Small intestine (tissue), 7 donors: Measurements from ENCODE around the gene SHISA6. TPM values are rescaled to one million over a fixed set of nuclear protein-coding genes. Genes with fewer than 3 reads are reported as not detected.

Source experiments
- DNase-seq, 2 donors: peaks; one replicate each; pipeline versions ENCODE4 v3.0.0 to v3.0.0-alpha.2; 2013
- FAIRE-seq: peaks from 2 replicates; lab custom pipeline; 2012; peaks lifted over from hg19 to GRCh38; lab: Jason Lieb, UNC
- H3K27ac ChIP-seq, 3 donors: one replicate each; pipeline ENCODE4 v1.5.1; 2013; ENCODE audit warnings: low read length in 2 of 3, mild to moderate bottlenecking in 2 of 3, control low read depth in 1 of 3, inconsistent platforms in 1 of 3, low read depth in 1 of 3, moderate library complexity in 1 of 3
- H3K27me3 ChIP-seq, 3 donors: one replicate each; pipeline ENCODE4 v1.6.1; 2013; ENCODE audit warnings: low read length in 3 of 3, inconsistent platforms in 1 of 3; ENCODE audit not compliant: control insufficient read depth in 3 of 3, insufficient read depth in 3 of 3
- H3K36me3 ChIP-seq, 3 donors: one replicate each; pipeline ENCODE4 v1.6.1; 2013; ENCODE audit warnings: low read length in 3 of 3, inconsistent platforms in 1 of 3, low read depth in 1 of 3, mild to moderate bottlenecking in 1 of 3, moderate library complexity in 1 of 3; ENCODE audit not compliant: control insufficient read depth in 3 of 3, insufficient read depth in 2 of 3
- H3K4me1 ChIP-seq, 3 donors: one replicate each; pipeline ENCODE4 v1.6.1; 2013; ENCODE audit warnings: low read length in 2 of 3, inconsistent platforms in 1 of 3, low read depth in 1 of 3, mild to moderate bottlenecking in 1 of 3, moderate library complexity in 1 of 3; ENCODE audit not compliant: control insufficient read depth in 3 of 3, insufficient read depth in 2 of 3
- H3K4me3 ChIP-seq, 3 donors: one replicate each; pipeline ENCODE4 v1.5.1; 2013; ENCODE audit warnings: low read length in 3 of 3, control low read depth in 1 of 3, inconsistent platforms in 1 of 3, low read depth in 1 of 3, mild to moderate bottlenecking in 1 of 3, moderate library complexity in 1 of 3
- H3K9me3 ChIP-seq, 2 donors: one replicate each; pipeline ENCODE4 v1.6.1; 2013; ENCODE audit warnings: low read depth in 1 of 2, low read length in 1 of 2; ENCODE audit not compliant: control insufficient read depth in 2 of 2, insufficient read depth in 1 of 2
- WGBS, 3 donors: extraction: QIAGEN DNeasy Blood & Tissue Kit; methylation state at CpG; one replicate each; pipeline ENCODE4 v1.1.7; 2013; 5-methylcytosine and 5-hydroxymethylcytosine counted together
- polyA plus RNA-seq, 4 donors: library from polyadenylated mRNA; stranded (reverse) in 3 of 4; unstranded in 1 of 4; fragments of 200-250 nt in 3 of 4; fragments of 120-200 nt in 1 of 4; gene quantifications; one replicate each; pipeline versions ENCODE4 v1.2.1 to v1.2.3, GENCODE V29; 2013
- donor health status: healthy with polysubstance abuse.
- donor health status: control.
- donor health status: control.
- donor health status: Bipolar disorder and iron deficiency.
- donor health status: healthy.

The SHISA6 gene
- polyA plus RNA-seq, 4 donors = 0.04 to 0.24 TPM; not detected in 2

- Histone ChIP-seq H3K36me3 (no peaks in the 10 kb centered on the region), H3K9me3 (no peaks in the 10 kb centered on the region), H3K27ac (no peak overlapping the region), H3K4me3 (no peak overlapping the region), H3K4me1 (no peaks in the 10 kb centered on the region), H3K27me3 (no peaks in the 10 kb centered on the region)
- DNase-seq = no peak
- no peak for FAIRE-seq
- WGBS, 3 donors = 55 to 63% (median 62%) methylated on average over 7 of the region's 7 CpGs
These were observed 318.6 kb downstream of the SHISA6 start for GRCh38 chr17:11559601-11560000.

GRCh38 chr17:11561281-11561680 is 320.3 kb downstream of the SHISA6 start:
- H3K27me3 ChIP-seq = no peaks in the 10 kb centered on the region
- H3K9me3 ChIP-seq = no peaks in the 10 kb centered on the region
- FAIRE-seq = no peak
- no peak for DNase-seq
- WGBS, 3 donors = 63 to 89% (median 86%) methylated on average over 1 of the region's 1 CpG
- H3K36me3 ChIP-seq = no peaks in the 10 kb centered on the region
- H3K4me3 ChIP-seq = no peak overlapping the region
- no peaks in the 10 kb centered on the region for H3K4me1 ChIP-seq
- no peak overlapping the region for H3K27ac ChIP-seq

- Histone ChIP-seq H3K4me3 (no peak overlapping the region), H3K36me3 (no peaks in the 10 kb centered on the region), H3K27ac (no peak overlapping the region), H3K4me1 (no peaks in the 10 kb centered on the region), H3K9me3 (no peaks in the 10 kb centered on the region), H3K27me3 (no peaks in the 10 kb centered on the region)
- DNase-seq = no peak
- WGBS, 3 donors = 71 to 77% (median 77%) methylated on average over 2 of the region's 2 CpGs
- FAIRE-seq = no peak
These were observed 320.7 kb downstream of the SHISA6 start for GRCh38 chr17:11561702-11562101.

DNA sequence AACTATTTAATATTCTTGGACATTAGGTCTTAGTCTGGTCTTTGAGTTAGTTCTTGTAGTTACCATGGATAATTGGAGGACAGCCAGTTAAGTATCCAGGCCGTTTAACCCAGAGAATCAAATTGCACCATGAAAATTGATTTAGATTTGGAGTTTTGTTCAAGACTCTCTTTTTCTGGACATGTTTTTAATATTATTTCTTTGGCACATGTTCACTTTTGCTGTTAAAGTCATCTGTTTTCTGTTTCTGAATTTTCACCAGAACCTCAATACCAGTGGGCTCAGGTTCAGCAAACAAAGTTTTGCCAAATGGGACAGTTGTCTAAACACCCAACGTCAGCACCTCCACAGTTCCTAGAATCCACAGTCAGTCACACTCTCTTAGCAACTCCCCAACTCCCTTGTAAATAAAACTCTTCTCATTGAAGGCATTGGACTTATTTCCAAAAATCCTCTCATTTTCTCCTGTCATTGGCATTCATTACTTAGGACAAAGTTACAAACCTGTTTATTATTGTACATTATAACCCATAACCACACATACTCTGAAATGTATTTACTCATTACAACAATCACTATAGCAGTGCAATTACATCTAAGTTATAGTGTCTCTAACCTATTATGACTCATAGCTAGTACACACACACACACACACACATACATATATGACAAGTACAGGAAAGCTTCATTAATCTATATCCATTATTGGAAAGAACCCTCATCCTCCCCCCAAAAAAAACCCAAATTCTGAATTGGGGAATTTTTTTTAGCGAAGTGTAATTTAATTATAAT is 323.8 kb downstream of the SHISA6 start:
- Histone ChIP-seq H3K9me3 (no peaks in the 10 kb centered on the region), H3K4me1 (no peaks in the 10 kb centered on the region), H3K27ac (no peak overlapping the region), H3K27me3 (no peaks in the 10 kb centered on the region), H3K36me3 (no peaks in the 10 kb centered on the region), H3K4me3 (no peak overlapping the region)
- DNase-seq (no peak), FAIRE-seq (no peak)
- WGBS, 3 donors = 41 to 52% (median 47%) methylated on average over 3 of the region's 3 CpGs

DNA sequence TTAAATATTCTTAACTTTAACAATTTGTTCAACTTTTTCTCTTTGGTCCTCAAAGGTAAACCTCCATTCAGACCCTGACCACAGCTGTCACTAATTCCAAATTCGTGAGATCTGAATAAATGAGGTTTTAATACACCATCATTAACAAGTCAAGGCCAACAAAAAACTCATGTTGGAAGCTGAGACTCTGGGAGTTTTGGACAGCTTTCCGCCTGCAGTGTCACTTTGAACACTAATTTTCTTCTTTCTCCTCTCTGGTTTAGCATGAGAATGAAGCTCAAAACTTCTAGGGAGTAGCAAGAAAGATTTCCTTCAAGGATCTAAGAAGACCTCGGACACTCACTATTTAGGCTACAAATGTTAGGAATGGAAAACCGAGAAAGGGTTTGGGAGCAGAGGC is 324.6 kb downstream of the SHISA6 start:
- no peak for FAIRE-seq
- Histone ChIP-seq H3K4me3 (no peak overlapping the region), H3K9me3 (no peaks in the 10 kb centered on the region), H3K4me1 (no peaks in the 10 kb centered on the region), H3K27me3 (no peaks in the 10 kb centered on the region), H3K27ac (no peak overlapping the region), H3K36me3 (no peaks in the 10 kb centered on the region)
- WGBS, 3 donors = 44 to 68% (median 62%) methylated on average over 4 of the region's 4 CpGs
- DNase-seq = no peak

DNA sequence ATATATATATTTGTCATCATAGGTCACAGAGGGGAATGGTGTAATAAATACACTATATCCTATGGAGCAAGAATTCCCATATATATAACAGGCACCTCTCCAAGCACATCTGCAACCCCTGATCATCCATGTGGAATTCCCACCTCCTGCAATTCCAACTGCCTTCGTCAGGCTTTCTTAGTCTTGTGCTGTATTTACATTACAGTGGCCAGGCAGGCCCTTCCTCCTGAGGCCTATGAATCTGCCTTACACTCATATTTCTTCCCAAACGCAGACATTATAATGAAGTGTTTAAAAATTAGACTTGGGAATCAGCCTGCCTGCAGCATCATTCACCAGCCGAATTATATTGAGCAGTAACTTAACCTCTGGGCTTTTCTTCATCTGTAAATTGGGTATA is 338.0 kb downstream of the SHISA6 start:
- peaks cover 0 to 10% of the 10 kb centered on the region in 2 donors for H3K9me3 ChIP-seq
- 76 to 88% (median 80%) methylated on average over 3 of the region's 3 CpGs for WGBS, 3 donors
- no peak overlapping the region for H3K4me3 ChIP-seq
- no peaks in the 10 kb centered on the region for H3K27me3 ChIP-seq
- H3K36me3 ChIP-seq = no peaks in the 10 kb centered on the region
- no peak overlapping the region for H3K27ac ChIP-seq
- no peaks in the 10 kb centered on the region for H3K4me1 ChIP-seq
- FAIRE-seq = no peak
- DNase-seq = no peak

DNA sequence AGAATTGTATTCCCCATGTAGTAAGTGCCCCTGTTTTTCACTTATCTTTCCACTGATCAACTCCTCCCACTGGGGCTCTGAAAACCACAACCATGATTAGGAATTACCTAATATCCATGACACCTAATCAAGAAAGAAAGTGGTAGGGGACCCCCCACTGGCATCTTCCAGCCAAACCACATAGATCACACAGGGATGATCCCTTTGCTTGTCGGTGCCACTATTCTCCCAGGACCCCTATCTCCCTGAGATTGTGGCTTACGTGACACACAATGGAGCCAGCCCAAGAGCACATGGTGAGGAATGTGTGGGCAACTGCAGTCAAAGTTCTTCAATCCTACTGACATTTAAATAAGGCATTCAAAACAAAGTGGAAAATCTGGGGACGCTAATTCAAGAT is 339.7 kb downstream of the SHISA6 start:
- Histone ChIP-seq H3K27me3 (no peaks in the 10 kb centered on the region), H3K9me3 (peaks cover 0 to 10% of the 10 kb centered on the region in 2 donors), H3K27ac (no peak overlapping the region), H3K36me3 (no peaks in the 10 kb centered on the region), H3K4me3 (no peak overlapping the region), H3K4me1 (no peaks in the 10 kb centered on the region)
- DNase-seq = no peak
- no peak for FAIRE-seq
- 85 to 90% (median 87%) methylated on average over 3 of the region's 3 CpGs for WGBS, 3 donors

- H3K36me3 ChIP-seq = no peaks in the 10 kb centered on the region
- 70 to 82% (median 82%) methylated on average over 5 of the region's 5 CpGs for WGBS, 3 donors
- no peak overlapping the region for H3K4me3 ChIP-seq
- peaks cover 0 to 10% of the 10 kb centered on the region in 2 donors for H3K9me3 ChIP-seq
- no peak overlapping the region for H3K27ac ChIP-seq
- no peaks in the 10 kb centered on the region for H3K4me1 ChIP-seq
- no peaks in the 10 kb centered on the region for H3K27me3 ChIP-seq
- no peak for FAIRE-seq
- no peak for DNase-seq
These were observed 341.2 kb downstream of the SHISA6 start for GRCh38 chr17:11582217-11582616.
